Measurements from ENCODE around the gene PCMTD2.

The PCMTD2 gene

GRCh38 chr20:64239449-64240242, 15.9 kb upstream of the PCMTD2 start:
- no peak for DNase-seq

- DNase-seq = no peak
Measured at GRCh38 chr20:64240243-64241015, 15.1 kb upstream of the PCMTD2 start.

- DNase-seq = no peak
Measured at GRCh38 chr20:64241061-64241460, 14.5 kb upstream of the PCMTD2 start.

GRCh38 chr20:64242003-64242796, 13.3 kb upstream of the PCMTD2 start:
- DNase-seq = no peak

DNA sequence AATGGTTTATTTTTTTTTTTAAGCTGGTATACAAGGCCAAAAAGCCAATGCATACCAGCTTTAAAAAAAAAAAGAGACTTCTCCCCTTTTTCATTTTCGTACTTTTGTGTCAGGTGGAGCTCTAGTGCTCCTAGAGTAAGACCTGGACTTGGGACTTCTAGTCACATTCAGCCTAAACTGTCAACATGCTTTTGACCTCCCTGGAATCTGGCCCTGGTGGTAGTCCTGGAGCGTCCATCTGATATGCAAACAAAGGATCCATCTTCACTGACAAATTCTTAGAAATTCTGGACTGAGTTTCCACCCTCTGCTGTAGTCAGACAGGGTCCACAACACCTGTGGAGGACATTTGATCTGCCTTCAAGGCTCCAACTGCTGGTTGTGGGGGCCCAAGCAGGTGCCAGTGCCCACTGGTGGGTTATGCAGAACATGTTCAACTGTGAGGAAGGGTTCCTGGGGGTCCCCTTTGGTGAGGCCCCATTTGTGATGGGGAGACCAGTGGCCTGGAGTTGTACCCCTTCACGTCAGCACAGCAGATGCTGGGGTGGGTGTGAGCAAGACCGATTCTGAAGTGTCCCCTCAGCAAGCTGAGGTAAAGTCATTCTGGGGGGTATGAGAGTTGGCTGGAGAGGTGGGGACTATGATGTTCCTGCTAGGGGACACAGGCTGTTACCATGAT, 12.6 kb upstream of the PCMTD2 start:
- no peak for DNase-seq

DNA sequence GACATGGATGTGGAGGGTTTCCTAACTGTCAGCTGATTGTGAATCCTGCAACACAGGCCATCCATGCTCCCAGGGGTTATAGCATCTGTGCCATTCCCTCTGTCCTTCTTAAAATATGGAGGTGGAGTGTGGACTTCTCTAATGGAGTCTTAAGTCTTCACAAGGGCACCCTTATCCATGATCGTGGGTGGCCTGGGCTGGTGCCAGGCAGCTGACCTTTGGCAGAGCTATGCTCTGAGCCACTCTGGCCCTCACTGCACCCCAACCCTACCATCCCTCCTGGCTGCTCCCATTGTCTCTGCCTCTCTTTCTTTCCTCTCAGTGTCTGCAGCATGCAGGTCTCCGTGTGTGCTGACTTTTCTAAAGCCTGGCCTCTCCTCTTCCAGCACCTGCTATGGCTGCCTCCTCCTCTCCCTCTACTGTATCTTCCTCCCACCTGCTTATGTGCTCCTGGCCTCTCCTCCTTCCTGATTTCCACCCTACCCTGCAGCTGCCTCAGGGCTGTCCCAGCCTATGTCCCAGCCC, 11.2 kb upstream of the PCMTD2 start:
- DNase-seq = no peak

- no peak for DNase-seq
Measured at GRCh38 chr20:64244870-64245603, 10.5 kb upstream of the PCMTD2 start.

GRCh38 chr20:64245746-64246595, 9.6 kb upstream of the PCMTD2 start:
- DNase-seq = no peak

DNA sequence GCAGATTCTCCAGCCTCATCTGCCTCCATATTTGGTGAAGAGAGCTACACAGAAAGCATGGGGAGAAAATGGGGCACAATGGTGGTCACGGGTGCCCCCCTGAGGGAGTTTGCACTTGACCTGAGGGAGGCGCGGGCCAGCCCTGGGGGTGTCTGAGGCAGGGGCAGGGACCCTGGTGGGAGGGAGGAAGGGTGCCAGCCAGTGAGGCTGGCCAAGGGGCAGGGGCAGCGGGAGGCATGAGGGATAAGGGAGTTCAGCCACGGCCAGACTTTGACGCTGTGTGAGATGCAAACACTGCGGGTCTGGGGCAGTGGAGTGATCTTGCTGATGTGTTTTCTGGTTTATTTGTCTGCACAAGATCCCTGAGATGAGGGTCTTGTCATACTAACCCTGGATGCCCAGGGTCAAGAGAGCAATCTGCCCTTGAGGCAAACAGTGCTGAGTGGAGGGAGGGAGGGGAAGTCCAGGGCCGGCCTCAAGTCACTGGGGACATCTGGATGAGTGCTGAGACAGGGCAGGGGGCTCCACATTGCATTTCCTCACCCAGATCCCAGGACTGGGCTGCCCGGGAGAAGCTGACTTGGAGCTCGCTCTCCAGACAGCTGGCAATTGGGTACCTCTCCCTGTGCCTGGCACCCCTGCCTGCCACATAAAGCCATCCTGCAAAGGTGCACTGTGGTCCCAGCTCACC, 8.8 kb upstream of the PCMTD2 start:
- no peak for DNase-seq

DNA sequence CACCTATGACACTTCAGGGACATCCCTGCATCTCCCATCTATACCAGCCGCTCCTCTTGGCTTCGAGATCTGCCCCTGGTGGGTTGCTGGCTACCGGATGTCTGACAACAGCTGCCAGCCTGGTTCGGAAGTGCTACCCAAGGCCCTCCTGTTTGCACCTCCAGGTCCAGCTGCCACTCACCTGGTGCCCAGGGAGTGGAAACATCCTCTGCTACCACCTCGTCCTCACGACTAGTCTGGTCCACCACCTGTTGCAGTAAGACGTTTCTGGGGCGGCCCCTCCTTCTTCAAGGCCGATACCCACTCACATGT, 8.3 kb upstream of the PCMTD2 start:
- no peak for DNase-seq

GRCh38 chr20:64247970-64248841, 7.3 kb upstream of the PCMTD2 start:
- DNase-seq = no peak

GRCh38 chr20:64250027-64250426, 5.5 kb upstream of the PCMTD2 start:
- no peak for DNase-seq

GRCh38 chr20:64253000-64253383, 2.6 kb upstream of the PCMTD2 start:
- no peak for DNase-seq

DNA sequence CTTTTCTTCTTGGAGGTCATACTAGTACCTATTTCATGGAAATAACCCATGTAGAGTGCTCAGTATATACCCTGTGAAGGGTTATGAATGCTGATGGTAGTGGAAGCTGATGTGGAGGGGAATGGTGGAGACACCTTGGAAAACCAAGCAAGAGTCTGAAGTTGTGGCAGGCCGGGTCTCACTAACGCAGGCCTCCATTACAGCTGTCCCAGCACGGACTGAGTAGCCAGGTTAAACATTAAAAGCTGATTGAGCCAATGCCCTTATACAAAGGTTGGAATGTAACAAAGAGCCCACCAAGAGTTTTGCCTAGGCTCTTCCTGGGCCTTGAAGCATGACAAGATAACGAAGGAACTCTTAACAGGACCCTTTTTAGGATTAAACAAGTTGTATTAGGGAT, 2.1 kb upstream of the PCMTD2 start:
- DNase-seq = no peak

DNA sequence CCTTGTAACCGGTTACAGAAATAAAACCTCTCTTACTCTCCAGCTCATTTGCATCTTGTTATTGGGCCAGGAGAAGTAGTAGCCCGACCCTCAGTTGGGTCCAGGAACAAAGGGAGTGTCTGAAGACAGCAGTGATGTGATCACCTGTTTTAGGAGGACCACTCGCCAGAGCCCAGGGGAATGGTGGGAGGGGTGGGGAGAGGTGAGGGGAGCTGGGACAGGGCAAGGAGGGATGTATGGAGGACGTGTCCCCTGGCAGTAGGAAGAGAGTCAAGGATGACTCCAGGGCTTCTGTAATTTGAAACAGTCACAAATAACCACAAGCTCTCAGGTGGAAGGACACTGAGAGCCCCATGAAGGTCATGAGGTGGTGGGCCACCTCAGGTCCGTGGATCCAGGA, 1.4 kb upstream of the PCMTD2 start:
- DNase-seq = no peak

GRCh38 chr20:64254571-64255360, 782 bp upstream of the PCMTD2 start:
- DNase-seq = no peak

- no peak for DNase-seq
Measured at GRCh38 chr20:64256282-64256935, 861 bp downstream of the PCMTD2 start.
